GM19455 (cell line): Measurements from ENCODE around the gene ABHD12B.
"Not testable (repeated sequence)": the region's sequence is repeated elsewhere in the genome, so short reads cannot be mapped to it uniquely, and the experiment has no call there.

Experiments
- ATAC-seq: cut with Tn5 transposase; IDR thresholded peaks from one replicate; pipeline ENCODE4 v1.9.1; 2021; ENCODE audit not compliant: unreplicated experiment

Gene ABHD12B

GRCh38 chr14:50892255-50892654 lies 20.4 kb downstream of the ABHD12B start:
- ATAC-seq: no peak

GRCh38 chr14:50896421-50896820 lies 24.6 kb downstream of the ABHD12B start:
- ATAC-seq: not testable (repeated sequence)

DNA sequence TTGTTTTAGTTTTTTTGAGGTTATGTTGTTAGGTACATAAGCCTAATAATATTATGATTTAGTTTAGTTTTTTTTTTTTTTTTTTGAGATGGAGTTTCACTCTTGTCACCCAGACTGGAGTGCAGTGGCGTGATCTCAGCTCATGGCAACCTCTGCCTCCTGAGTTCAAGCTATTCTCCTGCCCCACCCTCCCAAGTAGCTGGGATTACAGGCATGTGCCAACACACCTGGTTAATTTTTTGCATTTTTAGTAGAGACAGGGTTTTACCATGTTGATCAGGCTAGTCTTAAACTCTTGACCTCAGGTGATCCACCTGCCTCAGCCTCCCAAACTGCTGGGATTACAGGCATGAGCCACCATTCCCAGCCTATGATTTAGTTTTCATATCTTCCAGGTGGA lies 25.2 kb downstream of the ABHD12B start:
- ATAC-seq: not testable (repeated sequence)

DNA sequence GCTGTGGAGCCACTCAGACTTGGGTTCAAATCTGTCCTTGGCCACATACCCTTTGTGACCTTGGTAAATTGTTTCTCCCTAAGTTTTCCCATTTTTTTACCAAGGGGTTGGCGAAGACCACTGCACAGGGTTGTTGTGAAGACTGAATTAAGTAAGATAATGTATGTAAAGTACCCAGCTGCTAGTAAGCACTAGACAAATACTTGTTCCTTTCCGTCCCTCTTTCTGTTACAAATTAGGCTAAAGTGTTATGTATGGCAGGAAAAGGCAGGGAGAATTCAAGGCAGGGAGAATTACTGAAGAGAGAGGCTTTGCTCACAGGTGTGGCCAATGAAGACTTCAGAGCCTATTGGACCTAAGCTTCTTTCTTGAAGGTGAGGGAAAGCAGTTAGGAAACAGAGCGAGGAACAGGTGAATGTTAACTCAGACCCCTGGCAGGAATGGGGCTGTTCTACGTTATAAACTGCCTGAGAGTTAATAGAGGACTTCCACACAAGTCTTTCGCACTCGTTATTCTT lies 25.9 kb downstream of the ABHD12B start:
- no peak for ATAC-seq

DNA sequence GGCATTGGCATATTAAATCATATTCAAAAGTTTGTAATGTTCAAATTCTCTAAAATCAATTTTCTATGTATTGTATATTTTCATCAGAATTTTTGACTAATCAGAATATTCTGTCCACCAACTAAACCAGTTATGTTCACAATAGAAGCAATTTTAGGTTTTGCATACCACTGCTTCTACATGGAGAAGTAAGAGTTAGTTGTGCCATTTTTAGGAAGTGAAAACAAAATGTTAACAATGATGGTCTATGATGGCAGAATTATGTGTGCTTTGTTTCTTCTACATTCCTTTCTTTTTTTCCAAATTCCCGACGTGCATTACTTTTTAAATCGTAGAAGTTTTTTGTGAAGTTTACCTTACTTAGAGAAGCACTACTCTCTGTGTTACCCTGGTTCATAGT lies 29.5 kb downstream of the ABHD12B start:
- ATAC-seq: no peak

GRCh38 chr14:50904719-50905118 lies 32.9 kb downstream of the ABHD12B start:
- ATAC-seq: no peak

GRCh38 chr14:50906326-50907065 lies 34.6 kb downstream of the ABHD12B start:
- no peak for ATAC-seq

DNA sequence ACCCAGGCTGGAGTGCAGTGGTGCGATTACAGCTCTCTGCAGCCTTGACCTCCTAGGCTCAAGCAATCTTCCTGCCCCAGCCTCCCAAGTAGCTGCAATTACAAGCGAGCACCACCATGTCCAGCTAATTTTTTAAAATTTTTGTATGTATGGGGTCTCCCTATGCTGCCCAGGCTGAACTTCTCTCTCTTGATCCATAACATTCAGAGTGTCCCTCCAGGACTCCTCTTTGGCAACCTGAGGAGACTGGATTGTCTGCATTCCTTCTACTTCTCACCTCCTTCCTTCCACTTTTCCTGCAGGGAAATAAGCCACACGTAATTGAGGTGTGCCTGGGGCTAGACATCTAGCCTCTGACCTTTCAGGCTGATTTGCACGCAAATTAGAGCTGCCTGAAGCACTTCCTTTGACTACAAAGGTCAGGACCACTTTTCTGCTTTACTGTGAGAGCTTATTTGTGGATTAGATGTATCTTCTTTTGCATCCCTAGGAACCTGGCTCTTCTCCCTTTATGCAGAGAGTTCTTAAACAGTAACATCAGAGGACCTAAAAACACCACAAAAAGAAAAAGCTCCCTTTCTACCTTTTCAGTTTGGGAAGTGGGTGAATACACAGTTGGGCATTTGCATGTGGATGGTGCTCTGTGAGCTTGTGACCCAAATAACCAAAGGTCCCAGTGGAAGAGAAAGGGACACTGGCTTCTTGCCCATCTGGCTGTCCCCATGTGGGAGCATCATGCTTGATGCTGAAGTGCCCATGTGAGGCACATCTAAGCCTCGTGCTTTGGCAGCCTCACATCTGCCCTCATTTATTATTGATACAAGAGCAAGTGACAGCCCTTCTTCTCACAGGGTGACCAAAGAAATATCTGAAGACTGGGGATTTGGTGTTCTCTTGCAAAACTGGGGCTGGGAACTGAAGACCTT lies 38.9 kb downstream of the ABHD12B start:
- ATAC-seq: no peak

DNA sequence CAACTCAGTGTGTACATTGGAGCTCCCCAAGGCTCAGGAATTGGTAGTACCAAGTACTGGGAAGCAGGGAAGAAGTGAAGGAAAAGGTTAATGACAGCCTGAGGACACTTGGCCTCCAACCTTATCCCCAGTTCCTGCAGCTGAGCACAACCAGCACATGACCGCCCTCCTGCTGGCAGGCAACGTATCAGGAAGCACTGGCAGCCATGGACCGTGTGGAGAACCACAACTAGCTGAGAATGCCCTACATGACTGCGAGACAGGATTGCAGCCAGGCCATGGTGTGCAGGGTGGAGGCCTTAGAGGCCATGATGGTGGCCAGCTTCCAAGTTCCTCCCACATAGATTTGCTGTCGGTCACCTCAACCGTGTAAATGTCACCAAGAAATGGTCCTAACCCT lies 45.6 kb downstream of the ABHD12B start:
- no peak for ATAC-seq

DNA sequence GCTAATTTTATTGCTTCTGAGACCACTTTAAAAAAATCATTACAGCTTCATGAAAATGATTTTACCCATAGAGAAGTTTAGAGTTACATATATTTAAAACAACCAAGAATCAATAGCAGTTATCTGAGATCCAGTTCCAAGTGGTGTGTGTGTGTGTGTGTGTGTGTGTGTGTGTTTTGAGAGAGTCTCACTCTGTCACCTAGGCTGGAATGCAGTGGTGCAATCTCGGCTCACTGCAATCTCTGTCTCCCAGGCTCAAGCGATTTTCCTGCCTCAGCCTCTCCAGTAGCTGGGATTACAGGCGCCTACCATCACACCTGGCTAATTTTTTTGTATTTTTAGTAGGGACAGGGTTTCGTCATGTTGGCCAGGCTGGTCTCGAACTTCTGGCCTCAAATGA lies 47.7 kb downstream of the ABHD12B start:
- ATAC-seq: not testable (repeated sequence)

- no peak for ATAC-seq
Observed at GRCh38 chr14:50920482-50921230, 48.8 kb downstream of the ABHD12B start.

DNA sequence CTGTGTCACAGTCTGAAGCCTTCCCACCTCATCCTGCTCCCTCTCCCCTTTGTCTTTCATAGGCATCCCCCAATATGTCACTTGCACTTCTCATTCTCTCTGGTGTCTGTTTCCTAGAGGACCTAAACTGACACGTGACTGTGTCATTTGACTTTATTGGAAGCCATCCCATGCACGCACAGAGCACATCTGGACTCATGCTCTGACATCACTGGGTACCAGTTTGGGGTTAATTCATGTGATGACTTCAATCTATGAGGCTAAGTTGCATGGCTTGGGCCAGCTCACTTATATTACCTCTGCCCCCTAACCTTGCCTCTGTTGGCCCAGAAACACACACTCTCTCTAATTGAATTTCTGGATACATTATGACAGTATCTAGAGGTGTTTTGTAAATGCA lies 51.0 kb downstream of the ABHD12B start:
- no peak for ATAC-seq

DNA sequence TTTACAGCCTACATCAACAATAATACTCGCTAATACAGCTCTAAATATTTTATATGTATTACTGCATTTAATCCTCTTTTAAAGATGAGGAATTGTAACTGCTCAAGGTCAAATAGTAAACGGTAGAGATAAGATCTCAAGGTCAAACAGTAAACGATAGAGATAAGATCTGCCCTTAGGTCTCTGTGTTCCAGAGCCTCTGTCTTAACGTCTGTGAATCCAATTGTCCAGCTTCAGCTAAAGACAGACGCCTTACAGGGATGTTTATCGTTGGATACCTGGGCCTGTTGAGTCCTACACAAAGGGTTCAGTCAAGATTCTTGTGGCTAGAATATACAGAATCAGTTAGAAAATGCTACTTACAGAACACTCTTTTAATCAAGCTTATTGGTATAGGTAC lies 52.4 kb downstream of the ABHD12B start:
- no peak for ATAC-seq

GRCh38 chr14:50924843-50925242 lies 53.0 kb downstream of the ABHD12B start:
- ATAC-seq: no peak

GRCh38 chr14:50926851-50927386 lies 55.1 kb downstream of the ABHD12B start:
- ATAC-seq: no peak

- no peak for ATAC-seq
Observed at GRCh38 chr14:50928002-50928635, 56.3 kb downstream of the ABHD12B start.

- no peak for ATAC-seq
Observed at GRCh38 chr14:50929506-50929905, 57.7 kb downstream of the ABHD12B start.

GRCh38 chr14:50931559-50931958 lies 59.7 kb downstream of the ABHD12B start:
- ATAC-seq: no peak

GRCh38 chr14:50932156-50932555 lies 60.3 kb downstream of the ABHD12B start:
- ATAC-seq: no peak
